Measurements from ENCODE around the gene STAT6.
"Not testable (repeated sequence)": the region's sequence is repeated elsewhere in the genome, so short reads cannot be mapped to it uniquely, and the experiment has no call there.

STAT6 gene

GRCh38 chr12:57126561-57126960 is 15.4 kb upstream of the STAT6 start:
- DNase-seq (ENCODE audit: low spot score), result no peak

GRCh38 chr12:57126061-57126460 is 14.9 kb upstream of the STAT6 start:
- no peak for DNase-seq (ENCODE audit: low spot score)

GRCh38 chr12:57124261-57124877 is 13.2 kb upstream of the STAT6 start:
- DNase-seq (ENCODE audit: low spot score), result peak; percentile 87

GRCh38 chr12:57123813-57124212 is 12.7 kb upstream of the STAT6 start:
- no peak for DNase-seq (ENCODE audit: low spot score)

- DNase-seq (ENCODE audit: low spot score), result not testable (repeated sequence)
Observed at GRCh38 chr12:57120718-57121117, 9.6 kb upstream of the STAT6 start.

- DNase-seq (ENCODE audit: low spot score), result no peak
Observed at GRCh38 chr12:57119294-57120085, 8.3 kb upstream of the STAT6 start.

- no peak for DNase-seq (ENCODE audit: low spot score)
Observed at GRCh38 chr12:57118711-57119271, 7.6 kb upstream of the STAT6 start.

GRCh38 chr12:57116580-57117281 is 5.6 kb upstream of the STAT6 start:
- DNase-seq (ENCODE audit: low spot score), result no peak

- DNase-seq (ENCODE audit: low spot score), result no peak
Observed at GRCh38 chr12:57112492-57113294, 1.5 kb upstream of the STAT6 start.

- peak; percentile 65 for DNase-seq (ENCODE audit: low spot score)
Observed at GRCh38 chr12:57110104-57111030, 795 bp downstream of the STAT6 start.

- DNase-seq (ENCODE audit: low spot score), result no peak
Observed at GRCh38 chr12:57109207-57110103, 1.7 kb downstream of the STAT6 start.

GRCh38 chr12:57107456-57108155 is 3.6 kb downstream of the STAT6 start:
- no peak for DNase-seq (ENCODE audit: low spot score)

GRCh38 chr12:57106021-57106708 is 5.0 kb downstream of the STAT6 start:
- DNase-seq (ENCODE audit: low spot score), result no peak

GRCh38 chr12:57105011-57105753 is 6.0 kb downstream of the STAT6 start:
- no peak for DNase-seq (ENCODE audit: low spot score)

- no peak for DNase-seq (ENCODE audit: low spot score)
Observed at GRCh38 chr12:57104292-57104910, 6.8 kb downstream of the STAT6 start.

- no peak for DNase-seq (ENCODE audit: low spot score)
Observed at GRCh38 chr12:57103856-57104255, 7.3 kb downstream of the STAT6 start.

Measured in LoVo (cell line).